GM12872 (cell line): ENCODE data around the gene MLN.

Experiments used
- TF ChIP-seq, protein P1 (sequence below): IDR thresholded peaks from 3 replicates; pipeline ENCODE4 v1.5.1; 2011; ENCODE audit warnings: low read depth, mild to moderate bottlenecking, low read length, moderate library complexity; ENCODE audit not compliant: insufficient read depth

MLN gene

DNA sequence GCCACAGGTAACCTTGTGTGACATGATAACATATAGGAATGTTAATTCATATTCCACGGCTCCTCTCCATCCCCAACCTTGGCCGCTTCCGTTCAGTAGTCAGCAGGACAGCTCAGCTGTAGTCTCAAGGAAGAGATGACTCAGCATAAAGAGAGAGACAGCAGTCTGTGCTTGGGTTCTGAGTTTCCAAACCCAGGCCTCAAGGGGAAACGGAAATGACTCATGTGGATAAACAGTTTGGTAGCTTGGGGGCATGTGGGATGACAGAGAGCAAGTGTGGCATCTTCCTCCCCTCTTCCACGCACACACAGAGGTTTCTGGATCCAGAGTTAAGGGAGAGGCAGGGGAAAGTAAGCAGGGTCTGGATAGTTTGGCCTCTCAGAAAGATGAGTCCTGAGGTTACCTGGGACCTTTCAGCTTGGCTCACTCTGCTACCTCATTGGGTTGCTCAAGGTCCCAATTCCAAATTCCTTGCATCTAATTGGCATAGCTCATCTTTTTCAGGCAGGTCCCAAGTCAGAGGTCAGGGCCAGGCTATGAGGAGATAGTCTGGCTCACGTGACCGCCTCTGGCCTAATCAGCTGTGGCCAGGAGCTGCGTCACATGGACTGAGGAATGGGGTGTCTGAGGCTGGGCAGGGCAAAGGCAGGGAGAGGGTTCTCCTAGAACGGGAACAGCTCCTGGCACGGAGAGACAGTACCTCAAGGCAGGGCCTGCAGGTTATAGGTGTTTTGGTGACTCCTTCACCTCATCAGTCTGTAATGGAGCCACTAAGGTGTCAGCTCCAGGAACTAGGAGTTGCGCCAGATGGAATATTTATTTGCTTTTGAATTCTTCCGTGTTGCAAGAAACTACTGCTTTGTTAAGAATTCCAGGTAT lies 36.5 kb upstream of the MLN start:
- TF ChIP-seq, protein P1, sequence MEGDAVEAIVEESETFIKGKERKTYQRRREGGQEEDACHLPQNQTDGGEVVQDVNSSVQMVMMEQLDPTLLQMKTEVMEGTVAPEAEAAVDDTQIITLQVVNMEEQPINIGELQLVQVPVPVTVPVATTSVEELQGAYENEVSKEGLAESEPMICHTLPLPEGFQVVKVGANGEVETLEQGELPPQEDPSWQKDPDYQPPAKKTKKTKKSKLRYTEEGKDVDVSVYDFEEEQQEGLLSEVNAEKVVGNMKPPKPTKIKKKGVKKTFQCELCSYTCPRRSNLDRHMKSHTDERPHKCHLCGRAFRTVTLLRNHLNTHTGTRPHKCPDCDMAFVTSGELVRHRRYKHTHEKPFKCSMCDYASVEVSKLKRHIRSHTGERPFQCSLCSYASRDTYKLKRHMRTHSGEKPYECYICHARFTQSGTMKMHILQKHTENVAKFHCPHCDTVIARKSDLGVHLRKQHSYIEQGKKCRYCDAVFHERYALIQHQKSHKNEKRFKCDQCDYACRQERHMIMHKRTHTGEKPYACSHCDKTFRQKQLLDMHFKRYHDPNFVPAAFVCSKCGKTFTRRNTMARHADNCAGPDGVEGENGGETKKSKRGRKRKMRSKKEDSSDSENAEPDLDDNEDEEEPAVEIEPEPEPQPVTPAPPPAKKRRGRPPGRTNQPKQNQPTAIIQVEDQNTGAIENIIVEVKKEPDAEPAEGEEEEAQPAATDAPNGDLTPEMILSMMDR = no peak

DNA sequence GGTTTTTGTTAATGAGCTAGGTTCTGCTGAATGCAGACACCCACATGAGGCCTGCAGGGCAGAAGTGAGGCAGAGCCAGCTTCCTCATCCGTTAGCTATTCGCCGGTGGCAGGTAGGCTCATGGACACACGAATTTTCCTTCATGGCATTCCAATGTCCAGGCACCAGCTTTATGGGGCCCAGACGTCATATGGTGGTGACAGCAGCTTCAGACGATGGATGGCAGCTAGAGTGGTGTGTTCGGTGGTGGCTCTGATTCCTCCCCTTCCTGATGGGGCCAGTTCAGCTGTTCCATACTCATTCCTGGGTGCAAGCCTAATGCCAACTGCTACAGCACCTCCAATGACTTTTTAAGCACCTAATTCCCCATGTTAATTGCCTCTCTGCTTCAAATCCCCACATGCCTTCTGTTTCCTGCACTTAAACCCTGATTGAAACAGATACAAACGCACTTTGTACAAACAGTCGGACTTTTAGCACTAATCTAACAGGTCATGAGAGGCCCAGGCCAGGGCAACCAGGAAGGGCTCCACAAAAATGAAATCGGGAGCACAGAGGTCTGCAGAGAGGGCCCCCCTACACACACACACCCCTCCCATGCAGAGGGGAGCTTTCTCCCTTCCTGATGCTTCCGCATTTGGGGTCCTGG lies 35.7 kb upstream of the MLN start:
- TF ChIP-seq, protein P1 = no peak

DNA sequence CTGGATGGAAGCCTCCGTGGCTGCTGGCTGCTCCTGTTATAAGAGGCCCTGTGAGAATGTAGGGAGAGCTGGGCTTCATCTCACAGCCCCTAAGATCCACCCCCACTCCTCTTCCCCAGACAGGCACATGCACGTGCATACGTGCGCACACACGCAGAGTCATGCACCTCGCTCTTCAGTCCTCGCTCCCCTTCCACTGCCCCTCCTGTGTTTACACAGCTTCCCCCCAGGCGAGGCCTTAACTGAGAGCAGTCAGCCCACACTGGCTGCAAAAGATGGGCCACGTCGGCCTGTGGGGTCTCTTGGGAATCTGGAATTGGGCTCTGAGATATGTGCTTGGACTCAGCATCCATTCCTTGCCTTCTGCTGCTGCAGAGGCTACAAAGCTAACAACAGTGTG lies 35.2 kb upstream of the MLN start:
- TF ChIP-seq, protein P1 = no peak

DNA sequence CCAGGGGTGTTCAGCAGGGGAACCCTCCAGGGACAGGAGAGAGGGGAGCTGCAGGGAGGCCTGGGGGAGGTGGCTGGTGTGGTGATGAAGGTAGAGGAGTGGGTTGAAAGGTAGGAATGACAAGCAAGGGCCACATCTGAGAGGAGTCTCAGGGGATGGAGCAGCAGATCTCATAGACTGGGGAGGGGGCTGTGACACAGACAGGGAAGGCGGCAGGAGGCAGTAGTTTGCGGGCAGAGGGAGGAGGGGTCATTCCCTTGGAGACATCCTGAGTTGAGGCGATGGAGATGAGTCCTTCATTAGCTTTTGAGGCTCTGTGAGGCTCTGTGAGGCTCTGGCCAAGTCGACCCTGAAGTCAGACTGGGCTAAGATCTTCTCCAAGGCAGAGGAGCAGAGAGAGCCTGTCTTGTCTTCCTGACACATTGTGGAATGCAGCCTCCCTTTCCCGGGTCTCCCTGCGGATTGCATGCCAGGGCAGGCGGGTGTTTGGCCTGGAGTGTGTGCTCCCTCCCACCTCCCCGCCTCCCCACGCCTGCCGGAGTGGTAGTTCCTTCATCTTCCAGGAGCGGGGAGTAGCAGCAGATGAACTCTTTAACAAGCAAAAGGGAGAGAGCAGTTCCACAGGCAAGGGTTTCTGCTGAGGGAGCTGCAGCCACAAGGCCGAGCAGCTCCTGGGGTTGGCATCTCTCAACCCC lies 34.3 kb upstream of the MLN start:
- TF ChIP-seq, protein P1 = no peak

DNA sequence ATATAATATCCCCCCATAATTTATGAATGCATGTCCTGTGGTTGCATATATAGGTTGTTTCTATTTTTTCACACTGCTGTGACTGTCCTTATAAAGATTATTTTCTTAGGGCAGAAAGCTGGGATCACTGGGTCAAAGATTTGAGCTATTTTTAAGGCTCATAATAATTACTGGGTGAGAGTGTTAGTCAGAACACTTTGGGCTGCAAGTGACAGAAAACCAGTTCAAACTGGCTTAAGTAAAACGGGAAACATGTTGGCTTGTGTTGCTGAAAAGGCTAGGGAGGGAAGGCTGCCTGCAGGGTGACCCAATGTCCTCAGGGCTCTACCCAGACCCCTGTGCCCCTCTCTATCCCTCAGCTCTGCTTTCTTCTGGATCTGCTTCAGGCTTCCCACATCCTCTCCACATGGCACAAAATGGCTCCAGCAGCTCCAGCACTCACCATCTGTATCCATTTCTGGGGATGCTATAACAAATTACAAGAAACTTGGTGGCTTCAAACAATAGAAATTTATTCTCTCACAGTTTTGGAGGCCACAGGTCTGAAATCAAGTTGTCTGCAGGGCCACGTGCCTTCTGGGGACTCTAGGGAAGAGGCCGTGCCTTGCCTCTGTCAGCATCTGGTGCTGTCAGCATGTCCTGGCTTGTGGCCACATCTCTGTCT lies 33.1 kb upstream of the MLN start:
- TF ChIP-seq, protein P1 = no peak

DNA sequence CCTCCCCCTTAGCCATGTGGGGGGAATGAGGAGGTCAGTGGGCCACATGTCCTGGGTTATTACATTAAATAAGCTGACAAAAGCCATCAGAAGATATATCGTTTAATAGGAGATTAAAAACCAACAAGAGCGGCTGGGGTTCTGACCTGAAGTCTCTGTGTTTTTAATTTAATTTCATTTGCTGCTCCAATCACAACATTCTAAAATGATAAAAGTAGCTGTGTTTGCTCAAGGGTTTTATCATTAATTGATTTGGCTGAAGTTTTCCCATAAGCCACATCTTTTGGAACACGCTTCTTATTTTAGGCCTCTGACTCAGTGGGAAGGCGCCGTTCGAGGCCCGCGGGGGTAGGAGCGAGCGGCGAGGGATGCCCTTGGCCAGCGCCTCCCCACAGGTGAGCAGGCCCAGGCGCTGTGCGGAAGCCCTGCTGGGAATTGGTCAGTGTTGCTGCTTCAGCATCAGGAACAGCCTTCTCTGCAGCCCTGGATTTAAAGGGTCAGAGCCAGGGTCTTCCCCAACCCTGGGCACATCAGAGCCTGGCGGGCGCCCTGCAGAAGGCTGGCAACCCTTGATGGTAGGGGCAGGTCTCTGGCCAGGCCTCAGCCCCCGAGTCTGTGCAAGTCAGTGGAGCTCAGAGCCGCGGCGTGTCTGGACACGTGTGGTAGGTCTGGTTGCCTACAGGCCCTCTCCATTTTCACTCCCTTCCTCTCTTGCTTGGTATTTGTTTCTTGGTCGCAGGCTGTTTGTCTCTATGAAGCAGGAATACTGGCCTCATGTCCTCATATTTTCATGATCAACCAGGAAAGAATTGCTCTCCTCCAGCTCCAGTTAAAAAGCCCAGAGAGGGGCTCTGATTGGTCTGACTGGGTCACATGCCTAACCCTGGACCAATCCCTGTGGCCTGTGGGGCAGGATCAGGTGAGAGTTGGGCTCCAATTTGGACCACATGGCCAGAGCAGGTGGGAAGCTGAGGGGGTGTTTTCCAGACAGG lies 30.9 kb upstream of the MLN start:
- TF ChIP-seq, protein P1 = no peak
